HPDE6-E6E7 (cell line): ENCODE results near the gene UBAC2.

Experiments used
- DNase-seq: peaks from one replicate; pipeline ENCODE4 v3.0.0; 2011; ENCODE audit warnings: missing footprints; ENCODE audit errors: extremely low spot score

The UBAC2 gene

GRCh38 chr13:99335603-99336002 lies 134.9 kb downstream of the UBAC2 start:
- DNase-seq, result no peak

DNA sequence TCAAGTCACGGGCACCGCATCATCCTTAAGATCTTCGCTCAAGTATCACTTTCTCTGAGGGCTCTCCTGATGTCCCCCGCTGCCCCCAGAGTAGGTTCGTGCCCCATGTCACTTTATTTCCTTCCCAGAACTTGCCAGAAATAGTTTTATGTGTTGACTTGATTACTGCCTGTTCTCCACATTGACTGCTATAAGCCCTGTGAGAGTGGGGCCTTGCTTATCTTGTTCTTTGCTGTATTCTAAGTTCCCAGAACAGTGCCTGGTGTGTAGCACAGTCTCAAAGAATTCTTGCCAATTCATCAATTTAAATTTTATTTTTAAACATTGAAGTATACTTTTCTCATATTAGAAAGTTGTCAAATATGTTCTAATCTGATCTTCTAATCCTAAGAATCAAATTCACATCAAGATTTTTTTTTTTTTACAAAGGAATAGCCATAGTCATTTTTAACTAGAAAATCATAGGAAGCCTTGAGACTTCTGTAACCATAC lies 138.6 kb downstream of the UBAC2 start:
- DNase-seq, result no peak

- no peak for DNase-seq
Observed at GRCh38 chr13:99339736-99340397, 139.2 kb downstream of the UBAC2 start.

DNA sequence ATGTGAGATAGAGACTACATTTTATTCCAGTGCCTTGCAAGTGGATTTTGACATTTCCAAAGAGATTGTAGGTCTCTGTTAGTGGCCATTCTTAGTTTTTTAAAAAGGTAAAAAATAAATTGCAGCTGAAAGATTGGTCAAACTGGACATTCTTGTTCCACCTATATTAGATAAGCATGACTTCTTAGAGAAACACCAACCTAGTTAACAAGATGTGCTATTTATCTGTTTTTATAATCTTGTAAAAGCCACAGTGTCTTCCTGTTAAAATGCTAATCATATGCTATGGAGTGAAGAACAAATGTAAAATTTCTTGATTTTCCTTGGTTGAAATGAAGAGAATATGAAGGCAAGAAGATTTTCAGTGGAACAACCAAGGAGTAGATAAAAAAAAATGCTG lies 140.0 kb downstream of the UBAC2 start:
- no peak for DNase-seq

DNA sequence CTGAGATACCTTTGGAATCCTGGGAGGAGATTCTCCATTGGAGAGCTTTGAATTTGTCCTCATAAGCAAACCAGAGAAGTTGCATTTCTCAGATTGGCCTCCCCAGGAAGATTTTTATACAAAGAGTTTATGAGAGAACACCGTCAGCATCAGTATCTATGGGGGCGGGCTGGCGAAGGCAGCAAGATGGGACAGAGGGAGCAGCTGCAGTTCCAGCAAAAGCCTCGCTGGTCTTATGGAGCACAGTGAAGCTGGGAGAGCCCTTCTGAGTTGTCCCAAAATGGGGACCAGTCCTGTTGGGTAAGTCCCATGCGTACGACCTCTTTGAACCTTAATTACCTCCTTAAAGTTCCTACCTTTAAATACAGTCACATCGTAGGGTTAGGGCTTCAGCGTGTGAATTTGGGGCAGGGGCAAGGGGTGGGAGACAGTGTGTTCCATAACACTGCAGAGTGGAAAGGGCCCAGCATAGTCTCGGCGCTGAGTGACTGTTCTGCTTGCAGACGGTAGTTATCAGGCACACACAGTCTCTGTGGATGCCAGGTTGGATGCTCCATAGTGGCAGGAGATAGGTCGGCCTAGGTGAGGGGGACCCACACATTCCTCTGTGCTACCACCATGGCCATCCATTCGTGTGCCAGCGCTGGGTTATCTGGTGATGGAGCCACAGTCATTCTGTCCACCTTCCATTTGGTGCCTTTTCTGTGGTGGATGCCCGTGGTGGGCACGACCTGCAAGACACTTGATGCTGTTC lies 141.5 kb downstream of the UBAC2 start:
- DNase-seq, result no peak

- no peak for DNase-seq
Observed at GRCh38 chr13:99342723-99343315, 142.2 kb downstream of the UBAC2 start.

- DNase-seq, result no peak
Observed at GRCh38 chr13:99344610-99345208, 144.1 kb downstream of the UBAC2 start.

GRCh38 chr13:99345345-99345744 lies 144.7 kb downstream of the UBAC2 start:
- DNase-seq, result no peak

DNA sequence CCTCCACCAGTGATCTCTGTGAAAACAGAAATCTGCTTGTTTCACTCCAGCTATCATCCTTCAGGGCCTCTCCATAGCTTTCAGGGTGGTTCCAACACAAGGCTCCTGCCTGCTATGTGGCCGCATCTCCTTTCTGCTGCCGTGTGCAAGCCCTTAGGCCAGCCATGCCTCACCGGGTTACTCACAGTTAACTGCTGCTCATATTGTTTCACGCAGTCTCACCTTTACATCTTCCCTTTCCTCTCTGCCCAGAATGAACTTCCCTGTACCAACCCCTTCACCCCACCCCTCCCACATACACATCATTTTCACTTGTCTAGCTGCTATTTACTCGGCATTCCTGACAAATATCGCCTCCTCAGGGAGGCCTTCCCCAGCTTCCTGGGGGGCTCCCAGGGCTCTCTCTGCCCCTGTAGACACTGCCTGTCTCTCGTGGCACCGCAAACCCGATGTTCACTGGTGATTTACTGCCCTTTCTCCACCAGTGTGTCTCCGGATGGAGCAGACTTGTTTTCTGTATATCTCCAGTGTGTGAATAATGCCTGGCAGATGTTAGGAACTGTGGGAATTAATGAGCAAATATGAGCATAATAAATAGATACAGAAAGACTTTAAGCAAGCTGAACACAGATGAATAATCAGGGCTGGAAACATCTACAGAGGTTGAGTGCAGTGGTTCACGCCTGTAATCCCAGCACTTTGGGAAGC lies 145.8 kb downstream of the UBAC2 start:
- no peak for DNase-seq

DNA sequence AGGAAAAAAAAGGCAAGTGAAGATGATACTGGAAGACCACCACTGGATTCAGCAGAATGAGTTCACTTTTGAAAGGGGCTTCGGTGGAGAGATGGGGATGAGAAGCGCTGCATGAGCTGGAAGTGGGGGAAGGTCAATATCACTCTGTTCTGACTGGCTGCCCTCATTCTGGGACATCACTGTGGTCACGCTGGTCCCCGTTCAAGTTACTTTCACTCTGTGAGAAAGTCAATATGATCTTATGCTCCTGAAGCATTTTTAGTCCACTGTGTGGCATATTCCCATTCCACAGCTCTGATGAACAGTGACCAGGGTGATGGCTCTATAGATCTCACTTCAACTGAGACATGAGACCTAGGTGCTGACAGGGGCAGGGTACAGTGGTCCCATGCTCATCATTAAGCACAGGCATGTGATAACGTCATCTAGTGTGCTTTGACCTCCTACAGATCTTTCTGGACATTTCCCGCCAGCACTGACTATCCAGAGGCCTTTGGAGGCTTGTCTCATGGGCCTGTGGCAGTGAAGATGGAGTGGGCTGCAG lies 146.8 kb downstream of the UBAC2 start:
- no peak for DNase-seq

- DNase-seq, result no peak
Observed at GRCh38 chr13:99347911-99348451, 147.3 kb downstream of the UBAC2 start.

GRCh38 chr13:99350191-99350590 lies 149.5 kb downstream of the UBAC2 start:
- no peak for DNase-seq

DNA sequence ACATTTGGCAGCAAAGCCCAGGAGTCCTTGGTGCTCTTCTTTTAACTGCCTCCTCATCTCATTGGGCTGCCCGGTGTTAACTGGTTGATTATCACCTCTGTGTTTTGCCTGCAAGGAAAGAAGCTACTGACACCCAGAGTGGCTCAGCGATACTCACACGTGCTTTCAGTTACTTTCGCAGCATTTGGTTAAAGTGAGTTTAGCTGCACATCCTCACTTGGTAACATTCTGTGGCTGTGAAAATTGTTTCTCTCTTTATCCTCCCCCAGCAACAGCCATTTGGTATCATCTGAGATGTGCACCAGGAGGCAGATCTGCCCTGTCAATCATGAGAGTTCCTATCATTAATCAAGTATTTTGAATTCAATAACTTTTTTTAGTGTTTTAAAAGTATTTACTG lies 151.1 kb downstream of the UBAC2 start:
- DNase-seq, result no peak

GRCh38 chr13:99352351-99353245 lies 151.9 kb downstream of the UBAC2 start:
- DNase-seq, result no peak

- no peak for DNase-seq
Observed at GRCh38 chr13:99353246-99353600, 152.6 kb downstream of the UBAC2 start.

DNA sequence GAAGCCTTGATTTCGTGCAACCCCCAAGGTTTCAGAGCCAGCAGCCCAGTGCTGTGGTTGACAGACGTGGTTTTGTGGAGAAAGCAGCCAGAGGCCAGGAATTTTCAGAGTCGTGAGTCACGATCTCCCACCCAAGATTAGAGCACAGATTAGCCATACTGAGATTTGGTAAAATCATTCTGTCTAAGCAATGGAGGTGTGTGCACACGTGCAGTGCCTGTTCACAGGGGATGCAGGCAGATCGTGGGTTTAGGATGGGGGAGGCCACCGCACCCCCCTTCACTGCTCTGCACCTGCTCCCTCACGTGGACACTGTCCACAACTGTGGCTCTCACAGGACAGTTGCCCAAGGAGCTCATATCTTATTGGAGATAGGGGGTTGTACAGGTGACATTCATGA lies 153.2 kb downstream of the UBAC2 start:
- DNase-seq, result no peak

DNA sequence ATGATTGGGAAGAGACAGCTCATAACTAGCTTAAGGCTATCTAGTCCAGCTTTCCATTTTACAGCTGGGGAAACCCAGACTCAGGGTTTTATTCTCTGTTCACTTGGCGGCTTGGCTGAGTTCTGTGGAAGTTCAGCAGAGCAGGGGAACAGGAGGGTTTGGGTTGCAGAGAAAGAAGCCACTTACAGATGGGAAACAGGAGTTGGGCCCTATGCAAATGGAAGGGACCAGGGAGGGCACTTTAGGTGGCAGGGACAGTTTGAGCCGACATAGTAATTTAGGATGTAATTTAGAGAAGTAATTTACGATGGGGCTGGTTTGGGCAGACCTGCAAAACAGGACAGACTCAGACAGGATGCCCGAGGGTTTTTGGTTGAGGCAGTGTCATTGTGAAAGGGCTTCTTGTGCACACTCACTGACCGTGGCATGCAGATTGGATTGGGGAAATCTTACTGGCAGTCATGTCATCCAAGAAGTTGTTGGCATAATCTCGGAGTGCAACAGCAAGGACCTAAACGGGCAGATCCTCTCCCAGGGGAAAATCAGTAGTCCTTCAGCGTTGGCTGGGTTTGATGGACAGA lies 153.8 kb downstream of the UBAC2 start:
- DNase-seq, result no peak

DNA sequence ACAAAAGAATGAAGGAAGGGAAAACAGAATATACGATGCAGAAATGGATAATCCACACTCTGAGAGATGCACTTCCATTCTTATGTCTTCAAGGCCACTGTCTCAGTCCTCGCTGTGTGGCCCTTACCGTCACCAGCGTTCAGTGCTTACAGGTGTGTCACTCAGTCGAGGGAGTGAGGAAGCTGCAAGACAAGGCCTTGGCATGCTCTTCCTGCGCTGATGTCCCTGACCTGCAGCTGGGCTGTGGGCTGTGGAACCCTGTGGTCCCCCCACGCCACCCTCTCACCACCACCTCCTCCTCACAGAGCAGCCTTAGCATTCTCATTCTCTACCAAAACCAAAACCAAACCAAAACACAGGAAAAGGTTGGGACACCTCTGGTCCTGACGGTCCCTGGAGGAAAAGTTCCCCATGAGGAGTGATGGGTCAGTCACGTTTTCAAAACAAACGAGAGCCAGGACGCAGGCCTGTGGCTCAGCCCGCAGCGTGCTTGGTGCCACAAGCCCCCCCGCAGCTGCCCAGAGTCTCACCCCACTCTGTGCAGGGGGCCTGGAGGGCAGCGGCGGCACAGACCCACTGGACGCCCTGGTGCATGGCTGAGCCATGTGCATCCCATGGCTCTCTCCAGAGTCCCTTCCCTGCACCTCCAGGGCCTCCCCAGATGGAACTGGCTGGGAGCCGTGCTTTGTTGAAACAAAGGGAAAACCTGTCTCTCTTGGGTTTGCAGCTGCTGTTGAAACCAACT lies 154.8 kb downstream of the UBAC2 start:
- DNase-seq, result no peak

DNA sequence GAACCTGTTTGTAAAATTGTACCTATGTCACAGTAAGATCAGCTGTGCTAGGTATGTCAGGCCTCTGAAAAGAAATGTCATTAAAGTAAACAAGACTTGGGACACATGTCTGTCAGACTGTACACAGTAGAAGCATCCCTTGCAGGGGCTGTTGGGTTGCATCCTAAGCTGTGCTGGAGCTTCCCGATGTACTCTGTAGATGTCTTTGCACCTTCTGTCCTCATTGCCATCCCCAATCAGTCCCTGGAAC lies 155.3 kb downstream of the UBAC2 start:
- no peak for DNase-seq
